Stimulated activated CD4-positive, alpha-beta T cell treated with anti-CD3 and anti-CD28 coated beads, Interleukin-12 subunit alpha, Interleukin-12 subunit beta, amount 100 ng/mL, for 48 hours (primary cell): ENCODE measurements around the gene SNX33.

Experiments used
- DNase-seq, 3 donors: peaks; one replicate each; pipeline ENCODE4 v3.0.0-alpha.2; 2020; ENCODE audit warnings: low read depth in 2 of 3, low spot score in 1 of 3

Gene SNX33

DNA sequence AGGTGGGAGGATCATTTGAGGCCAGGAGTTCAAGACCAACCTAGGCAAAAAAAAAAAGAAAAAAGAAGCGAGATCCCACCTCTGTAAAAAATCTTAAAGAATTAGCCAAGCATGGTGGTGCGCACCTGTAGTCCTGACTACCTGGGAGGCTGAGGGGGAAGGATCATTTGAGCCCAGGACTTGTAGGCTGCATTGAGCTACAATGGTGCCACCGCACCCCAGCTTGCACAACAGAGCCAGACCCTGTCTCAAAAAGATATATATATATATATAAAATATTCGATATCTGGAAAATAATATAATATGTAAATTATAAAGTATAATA, 6.6 kb upstream of the SNX33 start:
- no peak for DNase-seq

DNA sequence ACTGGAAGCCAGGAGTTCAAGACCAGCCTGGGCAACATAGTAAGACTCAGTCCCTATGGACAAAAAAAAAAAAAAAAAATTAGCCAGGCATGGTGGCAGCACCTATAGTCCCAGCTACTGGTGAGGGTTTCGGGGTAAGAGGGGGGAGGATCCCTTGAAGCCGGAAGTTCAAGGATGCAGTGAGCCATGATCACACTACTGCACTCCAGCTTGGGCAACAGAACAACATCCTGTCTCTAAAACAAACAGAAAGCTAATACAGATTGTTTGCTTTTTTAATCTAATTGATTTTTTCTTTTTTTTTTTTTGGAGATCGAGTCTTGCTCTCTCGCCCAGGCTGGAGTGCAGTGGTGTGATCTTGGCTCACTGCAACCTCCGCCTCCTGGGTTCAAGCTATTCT, 6.1 kb upstream of the SNX33 start:
- DNase-seq = no peak

DNA sequence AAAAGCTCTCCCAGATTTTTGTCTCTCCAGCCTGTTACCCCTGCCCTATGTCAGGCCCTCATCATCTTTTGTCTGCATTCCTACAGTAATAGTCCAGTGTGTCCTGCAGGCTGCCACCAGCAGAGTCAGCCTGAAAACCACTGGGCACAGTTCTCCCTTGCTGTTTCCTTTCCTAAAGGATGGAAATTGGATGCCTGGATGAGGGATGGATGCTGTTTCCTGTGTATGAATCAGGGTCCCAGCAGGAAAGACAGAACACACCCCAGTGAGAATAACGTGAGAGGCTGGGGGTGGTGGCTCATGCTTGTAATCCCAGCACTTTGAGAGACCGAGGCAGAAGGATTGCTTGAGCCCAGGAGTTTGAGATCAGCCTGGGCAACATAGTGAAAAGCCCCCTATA, 3.3 kb upstream of the SNX33 start:
- DNase-seq = no peak

DNA sequence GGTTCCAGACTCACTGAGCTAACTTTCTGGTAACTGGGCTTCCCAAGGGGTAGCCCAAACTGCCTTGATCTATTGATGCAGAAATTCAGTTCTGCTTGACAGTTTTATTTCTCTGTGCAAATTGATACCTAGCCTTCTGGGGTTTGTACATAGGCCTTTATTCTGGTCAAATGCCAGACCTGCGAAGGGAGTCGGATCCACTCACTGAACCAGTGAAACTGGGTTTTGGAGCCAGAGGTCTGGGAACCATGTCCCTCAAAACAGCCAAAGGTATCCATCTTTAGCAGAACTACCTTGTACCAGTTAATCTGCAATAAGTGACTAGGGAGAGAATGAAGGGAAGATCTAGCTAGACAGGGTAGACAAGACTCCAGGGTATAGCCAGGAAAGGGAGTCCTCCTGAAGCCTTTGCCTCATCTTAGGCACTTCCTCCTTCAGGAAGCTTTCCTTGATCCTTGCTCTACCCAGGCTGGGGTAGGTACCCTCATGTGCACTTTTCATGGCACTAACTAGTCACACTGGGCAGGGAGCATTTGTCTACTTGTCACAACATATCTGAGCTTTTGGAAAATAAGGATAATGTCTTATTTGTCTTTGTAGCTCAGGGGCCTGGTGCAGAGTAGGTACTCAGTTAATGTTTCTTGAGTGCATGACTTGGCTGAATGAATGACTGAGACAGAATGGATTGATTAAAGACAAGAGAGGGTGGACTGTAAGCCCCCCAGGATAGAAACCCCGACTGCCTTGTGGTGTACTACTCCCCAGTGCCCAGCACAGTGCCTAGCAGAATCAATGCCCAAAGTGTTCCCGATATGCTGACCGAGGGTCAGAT, 1.4 kb upstream of the SNX33 start:
- DNase-seq = no peak

DNA sequence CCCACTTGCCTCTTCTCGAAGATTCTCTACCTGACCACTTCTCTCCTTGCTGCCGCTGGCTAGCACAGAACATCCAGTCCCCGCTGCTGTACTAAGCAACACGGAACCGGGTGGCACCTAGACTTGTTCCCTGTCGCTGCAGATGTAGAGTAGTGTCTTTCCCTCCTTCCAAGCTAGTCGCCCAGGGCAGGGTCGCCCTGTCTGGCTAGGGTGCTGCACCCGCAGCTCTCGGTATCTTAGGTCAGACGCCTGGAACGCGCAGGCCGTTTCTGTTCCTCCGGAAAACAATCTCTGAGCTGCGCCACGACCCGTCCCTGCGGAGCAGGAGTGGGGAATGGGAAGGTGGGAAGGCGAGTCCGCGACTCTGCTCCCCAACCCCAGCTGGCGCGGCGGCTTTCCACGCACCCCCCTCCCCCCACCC, 758 bp upstream of the SNX33 start:
- DNase-seq = no peak

DNA sequence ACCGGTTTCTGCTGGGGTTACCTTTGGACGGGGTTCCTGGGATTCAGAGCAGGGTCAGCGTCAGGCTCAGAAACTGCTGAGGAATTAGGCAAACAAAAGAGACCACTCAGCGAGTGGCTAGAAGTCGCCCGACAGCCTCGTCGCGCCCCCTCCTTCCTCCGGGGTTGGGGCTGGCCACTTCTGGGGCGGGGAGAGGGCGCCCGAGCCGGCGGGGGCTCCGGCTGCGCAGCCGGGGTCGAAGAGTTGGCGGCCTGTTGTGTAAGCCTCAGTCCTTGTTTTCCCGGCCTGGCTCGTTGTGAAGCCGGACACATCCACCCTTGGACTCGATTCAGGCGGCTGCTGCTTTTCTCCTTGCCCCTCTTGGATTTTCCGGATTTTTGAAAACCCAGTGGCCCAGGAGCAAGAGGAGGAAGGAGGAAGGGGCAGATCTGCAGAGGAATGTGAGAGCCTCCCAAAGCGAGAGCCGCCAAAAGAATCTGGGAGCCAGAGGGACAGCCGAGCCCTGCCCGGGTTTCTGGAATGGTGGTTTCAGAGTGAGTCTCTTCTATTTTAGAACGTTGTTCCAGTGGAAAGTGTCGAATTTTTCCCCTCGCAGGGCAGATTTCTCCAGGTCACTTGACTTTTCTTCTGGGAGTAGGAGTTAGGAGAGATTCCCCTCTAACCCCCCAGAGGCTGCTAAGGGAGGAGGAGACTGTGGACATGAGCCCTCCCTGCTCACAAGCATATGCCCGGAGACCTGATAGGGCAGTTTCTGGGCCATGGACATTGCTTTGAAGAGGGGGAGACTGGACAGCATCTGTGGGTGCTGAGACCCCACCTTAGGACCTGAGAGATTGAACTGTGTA, 666 bp downstream of the SNX33 start:
- no peak for DNase-seq

DNA sequence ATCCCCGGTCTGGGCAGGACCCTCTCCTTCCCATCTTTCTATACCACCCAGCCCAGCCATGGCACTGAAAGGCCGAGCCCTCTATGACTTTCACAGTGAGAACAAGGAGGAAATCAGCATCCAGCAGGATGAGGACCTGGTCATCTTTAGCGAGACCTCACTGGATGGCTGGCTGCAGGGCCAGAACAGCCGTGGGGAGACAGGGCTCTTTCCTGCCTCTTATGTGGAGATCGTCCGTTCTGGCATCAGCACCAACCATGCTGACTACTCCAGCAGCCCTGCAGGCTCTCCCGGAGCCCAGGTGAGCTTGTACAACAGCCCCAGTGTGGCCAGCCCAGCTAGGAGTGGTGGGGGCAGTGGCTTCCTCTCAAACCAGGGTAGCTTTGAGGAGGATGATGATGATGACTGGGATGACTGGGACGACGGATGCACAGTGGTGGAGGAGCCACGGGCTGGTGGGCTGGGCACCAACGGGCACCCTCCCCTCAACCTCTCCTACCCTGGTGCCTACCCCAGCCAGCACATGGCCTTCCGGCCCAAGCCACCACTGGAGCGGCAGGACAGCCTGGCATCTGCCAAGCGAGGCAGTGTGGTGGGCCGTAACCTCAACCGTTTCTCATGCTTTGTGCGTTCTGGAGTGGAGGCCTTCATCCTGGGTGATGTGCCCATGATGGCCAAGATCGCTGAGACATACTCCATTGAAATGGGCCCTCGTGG, 1.5 kb downstream of the SNX33 start:
- DNase-seq = no peak

DNA sequence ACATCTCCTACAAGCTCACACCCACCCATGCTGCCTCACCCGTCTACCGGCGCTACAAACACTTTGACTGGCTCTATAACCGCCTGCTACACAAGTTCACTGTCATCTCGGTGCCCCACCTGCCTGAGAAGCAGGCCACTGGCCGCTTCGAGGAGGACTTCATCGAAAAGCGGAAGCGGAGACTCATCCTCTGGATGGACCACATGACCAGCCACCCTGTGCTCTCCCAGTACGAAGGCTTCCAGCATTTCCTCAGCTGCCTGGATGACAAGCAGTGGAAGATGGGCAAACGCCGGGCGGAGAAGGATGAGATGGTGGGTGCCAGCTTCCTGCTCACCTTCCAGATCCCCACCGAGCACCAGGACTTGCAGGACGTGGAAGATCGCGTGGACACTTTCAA, 2.1 kb downstream of the SNX33 start:
- DNase-seq = no peak

DNA sequence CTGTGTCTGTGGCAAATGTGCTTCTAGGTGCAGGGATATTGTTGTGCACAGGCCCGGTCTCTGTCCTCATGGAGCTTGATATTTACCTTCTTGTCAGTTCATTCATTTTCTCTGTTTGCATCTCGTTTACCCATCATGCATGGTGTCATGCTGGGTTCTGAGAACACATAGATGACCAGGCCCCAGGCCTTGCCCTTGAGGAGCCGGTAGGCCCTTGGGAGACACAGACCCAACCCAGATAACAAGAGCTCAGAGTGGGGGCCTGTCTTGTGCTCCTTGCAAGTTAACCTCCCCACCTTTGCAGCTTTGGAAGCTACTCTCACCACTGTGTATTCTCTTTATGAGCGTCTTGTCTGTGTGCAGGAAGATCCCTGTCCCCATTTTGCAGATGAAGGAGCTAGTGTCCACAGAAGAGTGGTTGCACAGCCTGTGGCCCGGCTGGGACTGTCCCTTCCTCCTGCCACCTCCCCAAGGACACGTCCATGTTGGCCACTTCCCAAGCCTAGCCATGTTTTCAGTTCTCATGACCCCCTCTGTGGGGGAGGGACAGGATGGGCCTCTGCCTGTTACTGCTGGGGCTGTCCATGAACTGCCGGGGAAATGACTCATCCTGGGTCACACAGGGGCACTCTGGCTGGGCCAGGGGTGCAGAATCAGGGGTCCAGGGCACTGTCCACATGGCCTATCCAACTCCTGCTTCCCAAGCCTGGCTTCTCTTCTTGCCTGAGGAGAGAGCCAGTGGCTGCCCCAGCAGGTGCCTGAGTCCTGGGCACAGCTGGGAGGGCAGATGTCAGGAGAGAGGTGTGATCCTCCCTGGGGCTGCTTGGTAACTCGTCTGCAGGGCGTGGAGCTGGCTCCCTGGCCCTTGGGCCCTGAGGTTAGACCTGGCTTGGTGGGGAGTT, 3.4 kb downstream of the SNX33 start:
- DNase-seq = no peak

DNA sequence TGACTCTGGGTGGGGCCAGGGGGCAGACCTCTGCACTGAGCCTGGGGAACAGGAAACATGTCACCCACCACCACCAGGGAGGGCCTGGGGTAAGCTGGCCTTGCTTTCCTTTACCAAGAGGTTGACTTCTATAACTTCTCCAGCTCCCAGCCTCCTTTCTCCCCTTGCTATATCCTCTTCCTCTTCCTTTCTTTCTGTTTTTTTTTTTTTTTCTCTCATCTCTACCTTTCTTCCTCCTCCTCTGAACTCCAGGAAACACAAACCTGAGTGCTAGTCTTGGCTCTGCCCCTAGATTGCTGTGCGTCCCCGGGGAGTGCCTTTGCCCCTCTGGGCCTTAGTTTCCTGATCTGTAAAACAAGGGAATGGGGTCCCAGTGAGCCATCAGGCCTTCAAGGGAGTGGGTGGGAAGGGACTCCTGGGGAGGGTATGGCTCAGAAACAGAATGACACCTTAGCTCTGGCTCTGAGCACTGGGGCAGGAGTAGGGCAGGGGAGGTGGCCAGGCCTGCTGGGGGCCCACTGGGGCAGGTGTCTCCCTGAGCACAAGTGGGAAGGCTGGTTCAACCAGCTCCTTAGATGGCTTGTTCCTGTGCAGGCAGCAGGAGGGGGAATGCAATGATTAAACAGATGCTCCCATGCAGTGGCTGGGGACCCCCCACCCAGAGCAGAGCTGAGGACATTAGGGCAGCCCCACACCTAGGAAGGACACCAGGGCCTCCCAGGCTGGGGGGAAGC, 4.3 kb downstream of the SNX33 start:
- no peak for DNase-seq

DNA sequence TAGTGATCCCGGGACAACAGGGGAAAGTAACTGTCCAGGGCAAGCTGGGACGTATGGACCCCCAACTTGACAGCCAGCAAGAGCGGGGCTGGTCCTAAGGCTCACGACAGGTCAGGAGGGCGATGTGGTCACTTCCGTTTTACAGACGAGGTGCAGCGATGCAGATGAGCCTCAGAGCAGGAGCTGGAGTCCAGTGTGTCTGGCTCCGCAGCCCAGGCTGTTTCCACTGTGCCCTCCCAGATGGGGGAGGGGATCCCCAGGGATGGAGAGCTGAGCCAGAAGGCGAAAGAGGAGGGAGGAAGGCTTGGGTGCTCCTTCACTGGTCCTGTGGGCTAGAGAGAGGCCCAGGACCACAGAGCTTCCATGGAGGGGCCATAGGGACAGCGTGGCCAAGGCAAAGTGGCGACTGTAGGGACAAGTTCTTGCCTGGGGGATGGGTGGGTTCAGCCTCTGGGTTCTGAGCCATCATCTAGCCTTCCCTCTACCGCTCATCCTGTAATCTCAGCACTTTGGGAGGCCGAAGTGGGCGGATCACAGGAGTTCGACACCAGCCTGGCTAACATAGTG, 5.7 kb downstream of the SNX33 start:
- DNase-seq = no peak

DNA sequence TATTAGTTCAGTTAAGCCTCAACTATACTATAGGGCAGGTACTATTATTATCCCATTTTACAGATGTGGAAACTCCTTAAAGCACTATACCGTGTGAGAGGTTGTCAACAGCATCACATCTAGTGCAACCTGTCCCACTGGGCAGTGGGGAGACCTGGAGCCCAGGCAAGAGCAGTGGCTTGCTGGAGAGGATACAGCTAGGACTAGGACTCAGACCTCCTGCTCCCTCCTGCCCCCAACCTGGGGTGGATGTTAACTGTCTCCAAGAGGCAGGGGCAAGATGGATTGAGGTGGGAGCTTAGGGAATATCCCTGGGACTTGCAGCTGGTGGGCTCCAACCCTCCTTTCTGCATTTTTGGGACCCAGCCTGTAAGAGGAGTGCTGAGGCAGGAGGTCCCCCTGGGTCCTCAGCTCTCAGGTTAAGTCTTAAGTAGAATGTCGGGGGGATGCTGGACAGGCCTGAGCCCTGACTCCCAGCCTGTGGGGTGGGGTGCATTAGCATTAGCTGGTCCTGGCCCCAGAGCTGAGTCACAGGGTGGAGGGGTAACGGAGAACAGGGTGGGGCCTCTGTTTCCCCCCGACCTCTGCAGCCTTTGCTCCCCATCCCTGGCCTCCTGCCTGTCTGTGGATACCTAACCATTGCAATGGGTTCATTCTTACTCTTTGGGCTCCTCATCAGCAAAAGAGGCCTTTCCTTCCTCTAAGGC, 6.6 kb downstream of the SNX33 start:
- no peak for DNase-seq

DNA sequence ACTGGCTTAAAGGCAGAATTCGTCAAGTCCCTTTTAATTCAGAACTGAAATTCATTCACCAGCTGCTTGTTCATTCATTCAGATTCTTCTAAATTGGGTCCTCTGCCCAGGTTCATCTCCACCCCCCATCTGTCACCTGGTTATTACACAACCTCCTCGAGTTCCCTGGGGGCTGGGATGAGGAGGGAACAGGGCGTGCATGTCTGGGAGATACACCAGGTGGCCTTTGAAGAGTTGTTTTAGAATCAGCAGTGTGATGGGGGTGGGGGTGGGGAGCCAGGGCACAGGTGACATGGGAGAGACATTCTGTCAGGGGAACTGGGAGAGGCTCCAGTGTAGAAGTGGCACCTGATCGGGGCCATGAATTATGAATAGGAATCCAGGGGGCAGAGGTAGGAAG, 8.2 kb downstream of the SNX33 start:
- no peak for DNase-seq

DNA sequence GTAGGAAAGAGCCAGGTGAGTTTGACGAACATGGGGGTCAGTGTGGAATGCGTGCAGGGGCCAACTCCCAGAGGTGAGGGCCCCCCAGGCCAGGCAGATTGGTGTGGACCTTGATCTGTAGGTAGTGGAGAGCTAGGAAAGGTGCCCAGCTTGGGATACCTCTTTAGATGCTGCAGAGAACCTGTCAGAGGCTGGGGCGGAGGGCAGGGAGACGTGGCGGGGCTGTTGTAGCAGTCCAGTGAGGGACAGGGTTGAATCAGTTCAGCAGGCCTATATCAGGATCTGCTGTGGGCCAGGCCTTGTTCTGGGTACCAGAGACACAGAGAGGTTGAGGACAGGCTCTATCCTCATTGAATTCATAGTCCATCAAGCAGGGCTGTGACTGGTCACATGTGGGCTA, 8.6 kb downstream of the SNX33 start:
- no peak for DNase-seq

DNA sequence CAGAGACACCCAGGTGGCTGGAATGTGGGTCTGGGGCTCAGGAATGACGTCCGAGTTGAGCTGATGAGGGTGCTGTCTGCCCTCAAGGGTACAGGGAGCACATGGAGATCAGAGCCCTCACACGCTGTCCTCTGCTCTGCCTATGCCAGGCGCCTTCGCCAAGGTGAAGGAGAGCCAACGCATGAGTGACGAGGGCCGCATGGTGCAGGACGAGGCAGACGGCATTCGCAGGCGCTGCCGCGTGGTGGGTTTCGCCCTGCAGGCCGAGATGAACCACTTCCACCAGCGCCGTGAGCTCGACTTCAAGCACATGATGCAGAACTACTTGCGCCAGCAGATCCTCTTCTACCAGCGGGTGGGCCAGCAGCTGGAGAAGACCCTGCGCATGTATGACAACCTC, 9.1 kb downstream of the SNX33 start:
- no peak for DNase-seq

DNA sequence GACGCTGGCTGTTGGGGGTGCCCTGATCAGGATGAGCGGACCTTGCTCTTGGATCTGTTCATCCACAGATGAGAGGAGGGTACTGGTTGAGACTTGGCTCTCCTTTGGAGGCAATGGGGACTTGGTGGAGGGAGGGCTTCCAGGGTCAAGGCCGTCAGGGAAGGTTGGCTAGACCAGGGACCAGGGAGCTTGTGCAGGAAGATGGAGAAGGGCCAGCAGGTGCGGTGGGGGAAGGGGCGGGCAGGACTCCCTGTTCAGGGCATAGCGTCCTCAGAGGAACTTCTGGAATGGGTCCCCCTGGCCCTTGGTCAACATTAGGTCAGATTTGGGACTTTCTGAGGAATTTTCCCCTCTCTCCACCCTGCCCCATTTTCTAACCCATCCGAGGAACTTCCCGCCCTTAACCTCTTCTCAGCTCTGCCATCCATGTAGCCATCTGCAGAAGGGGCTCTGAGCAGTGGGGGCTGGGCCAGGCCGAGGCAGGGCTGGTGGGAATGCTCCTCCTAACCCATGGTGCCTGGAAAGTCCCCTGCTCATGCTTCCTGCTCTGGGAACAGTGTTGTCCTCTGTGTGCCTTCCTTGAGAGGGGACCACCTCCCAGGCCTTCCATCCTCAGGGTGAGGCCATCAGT, 11.5 kb downstream of the SNX33 start:
- DNase-seq = no peak

DNA sequence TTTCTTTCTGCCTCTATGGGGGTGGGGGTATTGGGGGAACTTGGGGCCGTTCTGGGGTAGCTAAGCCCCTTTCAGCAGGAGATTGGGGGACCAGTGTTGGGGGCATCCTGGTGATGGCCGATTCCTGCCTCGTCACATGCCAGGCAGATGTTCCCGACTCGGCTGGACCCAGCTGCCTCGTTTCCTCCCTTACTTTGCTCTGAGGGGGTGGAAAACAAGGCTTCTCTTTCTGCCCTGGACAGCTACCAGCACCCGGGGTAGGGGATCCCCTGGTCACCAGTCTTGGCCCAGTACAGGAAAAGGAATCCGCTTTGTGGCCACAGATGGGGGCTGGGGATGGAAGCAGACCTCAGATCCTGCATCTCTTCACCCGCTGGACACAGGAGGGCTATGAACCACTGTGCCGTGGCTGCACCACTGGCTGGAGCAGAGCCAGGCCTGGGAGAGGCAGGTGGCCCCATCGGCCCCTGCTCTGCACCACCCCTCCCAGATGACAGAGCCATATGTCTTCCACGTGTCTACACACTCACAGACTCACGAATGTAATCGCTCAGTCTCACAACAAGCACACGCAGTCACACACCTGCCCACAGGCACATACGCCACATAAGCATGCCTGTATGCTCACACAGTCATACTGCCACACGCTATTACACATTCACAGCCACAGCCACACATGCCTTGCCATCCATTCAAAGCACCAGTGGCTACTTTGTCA, 12.4 kb downstream of the SNX33 start:
- DNase-seq = no peak

DNA sequence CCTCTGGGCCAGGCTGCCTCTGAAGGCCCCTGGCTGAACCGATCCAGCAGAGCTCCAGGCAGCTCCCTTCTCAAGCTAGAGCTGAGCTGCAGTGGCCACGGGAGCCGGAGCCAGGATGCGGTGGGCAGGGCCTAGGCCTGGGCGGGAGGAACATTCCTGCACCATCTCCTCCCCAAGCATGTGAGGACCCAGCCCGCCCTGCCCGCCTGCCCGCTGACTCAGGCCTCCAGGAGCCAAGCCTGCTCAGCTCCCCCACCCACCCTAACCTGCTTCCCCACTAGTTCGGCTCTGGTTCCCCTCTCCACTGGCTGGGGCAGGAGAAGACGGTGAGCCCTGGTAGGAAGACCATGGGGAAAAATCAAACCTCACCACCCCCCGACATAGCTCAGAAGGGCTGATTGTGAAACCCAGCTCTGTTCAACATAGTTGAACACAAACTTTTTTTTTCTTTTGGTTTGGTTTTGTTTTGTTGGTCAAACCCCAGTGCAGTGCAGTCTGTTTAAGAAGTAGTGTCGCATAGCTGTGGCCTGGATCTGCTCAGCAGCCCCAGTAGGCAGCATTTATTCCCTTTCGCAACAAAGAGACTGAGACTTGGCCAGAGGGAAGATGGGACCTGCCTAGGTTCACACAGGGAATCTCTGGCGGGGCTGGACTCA, 13.5 kb downstream of the SNX33 start:
- DNase-seq = no peak
